ENCODE data around the gene KNCN. TPM values are rescaled to one million over a fixed set of nuclear protein-coding genes. Genes with fewer than 3 reads are reported as not detected.

KNCN gene
- total RNA-seq, 1 donor from 2014 or later, result not detected

DNA sequence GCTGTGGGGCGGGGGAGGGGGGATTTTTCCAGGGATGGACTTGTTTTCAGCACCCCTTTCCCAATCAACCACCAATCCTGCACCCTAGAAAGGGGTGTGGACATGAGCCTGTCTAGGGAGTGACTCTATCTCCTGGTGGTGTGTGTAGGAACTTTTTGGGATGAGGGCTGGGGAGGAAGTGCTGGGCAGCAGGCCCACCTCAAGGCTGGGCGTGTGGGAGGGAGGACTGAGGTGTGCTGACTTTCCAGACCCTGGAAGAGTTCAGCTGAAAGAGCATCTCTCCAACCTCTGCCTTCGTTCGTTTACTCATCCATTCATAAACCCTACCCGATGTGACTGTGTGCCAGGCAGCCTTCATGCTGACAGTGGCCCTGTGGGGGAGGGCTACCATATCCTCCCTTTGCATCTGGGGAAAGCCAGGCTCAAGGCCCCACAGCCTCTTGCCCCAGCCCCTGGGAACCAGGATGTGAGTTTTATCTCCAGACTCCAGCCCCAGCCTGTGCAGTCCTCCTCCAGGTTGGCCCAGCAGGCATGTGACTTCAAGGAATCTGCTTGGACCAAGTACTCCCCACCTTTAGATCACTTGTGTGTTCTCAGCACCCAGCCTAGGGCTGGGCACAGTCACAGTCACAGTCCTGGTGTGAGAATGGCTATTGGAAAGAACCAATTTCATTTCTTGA is 6.7 kb downstream of the KNCN start:
- no peak for DNase-seq (ENCODE audit: low read depth in 2 of 2)

DNA sequence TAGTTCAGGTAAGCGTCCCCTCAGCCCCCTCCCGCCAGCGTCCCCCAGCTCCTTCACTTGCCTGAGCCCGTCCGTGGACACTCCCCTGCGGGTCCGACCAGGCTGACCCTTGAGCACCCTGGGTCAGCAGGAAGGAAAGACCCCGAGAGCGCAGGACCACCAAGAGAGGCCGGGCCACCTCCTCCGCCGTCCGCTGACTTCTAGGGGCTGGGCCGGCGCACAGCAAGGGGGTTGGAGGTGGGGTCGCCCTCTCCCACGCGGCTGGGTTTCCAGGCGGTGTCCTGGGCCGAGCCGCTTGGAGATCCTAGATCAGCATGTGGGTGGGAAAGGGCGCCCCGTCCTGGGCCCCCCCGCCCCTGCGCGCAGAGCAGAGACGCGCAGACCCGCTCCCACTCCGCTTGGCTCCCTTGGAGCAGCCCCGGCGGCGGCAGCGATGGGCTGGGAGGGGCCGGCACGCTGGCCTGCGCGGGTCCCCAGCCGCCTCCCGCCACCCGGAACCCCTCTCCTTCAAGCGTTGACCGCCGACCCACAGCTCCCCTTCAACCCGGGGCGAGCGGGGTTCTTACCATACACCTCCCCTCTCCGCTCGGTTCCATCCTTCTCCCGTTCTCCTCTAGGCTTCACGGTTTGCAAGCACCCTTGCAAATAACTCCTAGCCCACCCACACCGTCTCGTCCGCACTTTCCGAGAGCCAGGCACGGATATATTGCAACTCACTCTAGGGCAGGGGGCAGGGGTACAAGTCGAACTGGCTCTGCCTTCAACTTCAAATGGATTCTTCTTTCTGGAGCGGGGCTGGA is 7.5 kb downstream of the KNCN start:
- no peak for DNase-seq (ENCODE audit: low read depth in 2 of 2)

DNA sequence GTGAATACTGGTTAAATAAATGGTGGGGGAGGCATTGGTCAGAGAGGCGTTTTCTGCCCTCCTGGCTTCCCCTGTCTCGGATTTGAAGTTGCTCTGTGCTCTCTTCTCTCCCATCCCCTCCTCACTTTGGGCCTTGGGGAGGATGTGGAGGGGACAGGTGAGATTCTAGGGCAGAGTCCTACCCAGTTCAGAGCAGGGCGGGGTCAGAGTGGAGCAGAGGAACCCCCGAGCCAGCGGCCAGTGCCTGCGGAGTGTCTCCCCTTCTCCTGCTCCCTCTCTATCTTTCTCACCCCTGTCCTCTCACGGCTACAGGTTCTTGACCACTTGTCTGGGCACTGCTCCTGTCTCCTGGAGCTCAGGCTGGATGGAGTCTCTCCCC is 8.1 kb downstream of the KNCN start:
- DNase-seq (ENCODE audit: low read depth in 2 of 2), result no peak

DNA sequence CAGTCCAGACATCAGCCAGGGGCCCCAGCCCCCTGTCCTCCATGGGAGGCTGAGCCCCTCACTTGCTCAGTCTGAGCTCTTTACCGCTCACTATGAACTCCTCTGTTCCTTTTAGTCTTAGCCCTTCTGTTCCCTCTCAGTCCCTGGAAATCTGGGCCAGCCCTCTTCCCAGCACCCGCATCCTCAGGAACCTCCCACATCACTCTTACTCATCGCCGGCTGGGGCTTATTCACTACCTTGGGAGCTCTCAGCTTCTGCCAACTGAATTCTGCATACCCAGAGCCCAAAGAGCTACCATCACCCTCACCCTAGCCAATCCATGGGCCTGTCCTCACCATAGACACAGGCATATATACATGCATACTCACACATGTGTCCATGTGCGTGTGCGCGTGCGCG is 11.5 kb downstream of the KNCN start:
- DNase-seq (ENCODE audit: low read depth in 2 of 2), result no peak

DNA sequence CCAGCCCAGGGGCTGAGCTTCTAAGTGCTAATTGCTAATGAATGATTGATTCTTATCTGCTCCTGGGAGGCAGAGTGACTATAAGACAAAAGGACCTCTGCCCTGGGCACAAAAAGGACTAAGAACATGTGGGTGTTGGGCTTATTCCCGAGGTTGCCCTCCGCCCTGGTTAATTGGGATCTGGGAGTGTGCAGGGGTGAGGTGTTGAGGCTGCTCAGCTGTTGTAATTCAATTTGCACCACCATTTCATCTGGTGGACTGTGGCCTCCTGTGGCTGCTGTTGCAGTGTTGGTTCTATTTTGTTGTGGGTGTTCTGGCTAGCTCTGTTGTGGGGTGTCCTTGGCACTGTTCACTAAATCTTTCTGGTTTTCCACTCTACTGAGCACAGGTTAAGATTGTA is 13.3 kb downstream of the KNCN start:
- no peak for DNase-seq (ENCODE audit: low read depth in 2 of 2)

DNA sequence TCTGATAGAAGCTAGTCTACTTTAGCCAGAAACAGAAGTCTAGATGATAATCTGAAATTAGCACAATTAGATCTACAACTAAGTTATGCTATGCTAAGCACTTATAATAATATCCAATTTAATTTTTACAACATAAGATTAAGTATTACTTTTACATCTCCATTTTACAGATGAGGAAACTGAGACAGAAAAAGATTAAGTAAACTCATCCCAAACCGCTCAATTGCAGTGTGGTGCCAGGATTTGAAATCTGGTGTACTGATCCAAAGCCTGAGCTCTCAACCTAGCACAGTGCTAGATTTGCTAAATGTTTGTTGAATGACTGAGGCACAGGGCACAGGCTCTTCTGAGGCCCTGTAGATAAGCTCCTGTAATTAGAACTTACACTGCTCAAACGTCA is 13.8 kb downstream of the KNCN start:
- DNase-seq (ENCODE audit: low read depth in 2 of 2), result no peak

DNA sequence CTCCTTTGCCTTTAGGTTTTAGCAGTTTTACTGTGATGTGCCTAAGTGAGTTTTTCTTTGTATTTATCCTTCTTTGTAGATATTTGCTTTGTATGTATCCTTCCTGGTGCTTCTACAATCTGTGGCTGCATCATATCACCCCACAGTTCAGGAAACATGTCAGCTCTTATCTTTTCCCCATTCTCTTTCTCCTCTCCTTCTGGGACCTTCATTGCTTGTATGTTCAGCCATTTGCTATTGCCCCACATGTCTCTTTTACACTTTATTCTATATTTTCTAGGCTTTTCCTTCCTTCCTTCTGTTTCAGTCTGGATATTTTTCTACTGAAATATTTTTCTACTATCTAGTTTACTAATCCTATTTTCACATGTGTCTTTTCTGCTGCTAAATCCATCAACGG is 14.9 kb downstream of the KNCN start:
- DNase-seq (ENCODE audit: low read depth in 2 of 2), result no peak

DNA sequence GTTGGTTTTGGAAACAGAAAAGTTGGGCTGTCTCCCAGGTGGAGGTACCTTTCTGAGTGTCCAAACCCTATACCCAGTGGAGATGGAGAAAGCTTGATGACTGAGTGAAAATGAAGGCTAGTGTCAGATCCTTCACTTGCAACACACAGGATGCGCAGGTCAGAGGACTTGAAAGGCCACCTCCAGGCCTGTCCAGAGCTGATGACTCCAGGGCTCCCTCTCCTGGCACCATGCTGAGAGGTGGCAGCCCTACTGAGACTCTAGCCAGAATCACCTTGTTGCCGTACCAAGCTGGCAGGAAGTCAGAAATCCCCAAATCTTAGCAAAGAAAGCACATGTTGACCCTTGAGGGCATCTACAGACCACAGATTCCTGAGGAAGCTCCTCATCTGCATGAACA is 16.4 kb downstream of the KNCN start:
- peak in 1 of 2 donors; percentile 17 for DNase-seq (ENCODE audit: low read depth in 2 of 2)

DNA sequence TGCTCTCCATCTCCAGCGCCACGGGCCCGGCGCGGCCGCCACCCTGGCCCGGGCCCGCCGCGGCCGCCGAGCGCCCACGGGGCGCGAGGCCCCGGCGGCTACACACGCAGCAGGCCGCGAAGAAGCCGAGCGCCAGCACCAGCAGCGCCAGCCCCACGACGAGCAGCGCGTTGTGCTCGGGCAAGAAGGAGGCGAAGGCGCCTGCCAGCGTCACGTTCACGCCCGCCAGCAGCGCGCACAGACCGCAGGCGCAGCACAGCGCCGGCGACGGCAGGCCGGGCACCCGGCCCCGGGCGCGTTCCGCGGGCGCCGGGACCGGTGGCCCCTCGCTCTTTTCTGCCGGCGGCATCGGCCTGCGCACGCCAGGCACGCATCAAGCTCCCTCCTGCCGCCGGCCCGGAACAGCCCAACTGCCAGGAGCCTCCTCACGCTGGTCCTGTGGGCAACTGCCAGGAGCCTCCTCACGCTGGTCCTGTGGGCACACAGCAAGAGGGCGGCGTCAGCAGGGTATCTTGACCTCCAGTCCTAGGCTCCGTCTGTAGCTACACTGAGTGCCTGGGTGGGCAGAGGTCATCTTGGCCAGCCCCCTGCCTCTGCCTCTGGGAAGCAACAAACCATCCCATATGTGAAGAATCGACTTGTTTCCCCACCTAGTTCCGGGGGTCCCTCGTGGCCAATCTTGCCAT is 18.1 kb downstream of the KNCN start:
- DNase-seq (ENCODE audit: low read depth in 2 of 2), result peak in 1 of 2 donors; percentile 50

DNA sequence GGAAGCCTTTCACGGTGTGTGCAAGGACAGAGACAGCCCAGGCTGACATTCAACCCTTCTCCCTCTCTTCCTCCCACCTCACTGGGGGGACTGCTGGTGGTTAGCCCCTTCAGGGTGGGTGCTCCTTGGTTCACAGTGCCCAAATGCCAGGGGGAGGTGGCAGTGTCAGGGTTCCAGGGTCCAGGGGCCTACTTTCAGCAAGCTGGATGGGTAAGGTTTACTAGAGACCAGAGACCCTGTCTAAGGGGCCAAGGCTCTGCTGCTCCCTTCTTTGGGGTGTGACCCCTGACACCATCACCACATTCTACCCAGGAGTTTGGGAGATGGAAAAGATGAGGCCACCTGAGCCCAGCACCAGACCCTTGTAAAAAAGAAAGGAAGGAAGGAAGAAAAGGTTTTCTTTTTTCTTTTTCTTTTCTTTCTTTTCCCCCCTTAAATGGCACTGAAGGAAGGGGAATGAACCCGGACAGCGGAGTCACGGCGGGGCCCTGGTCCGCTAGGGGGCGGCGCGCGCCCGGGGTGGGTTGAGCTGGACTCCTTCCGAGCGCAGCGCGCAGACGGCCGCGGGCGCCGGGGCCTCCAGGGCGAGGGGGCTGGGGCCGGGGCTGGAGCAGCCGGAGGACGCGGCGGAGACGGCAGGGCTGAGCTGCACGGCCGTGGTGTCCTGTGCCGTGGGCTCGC is 18.8 kb downstream of the KNCN start:
- peak in 1 of 2 donors; percentile 66 for DNase-seq (ENCODE audit: low read depth in 2 of 2)

DNA sequence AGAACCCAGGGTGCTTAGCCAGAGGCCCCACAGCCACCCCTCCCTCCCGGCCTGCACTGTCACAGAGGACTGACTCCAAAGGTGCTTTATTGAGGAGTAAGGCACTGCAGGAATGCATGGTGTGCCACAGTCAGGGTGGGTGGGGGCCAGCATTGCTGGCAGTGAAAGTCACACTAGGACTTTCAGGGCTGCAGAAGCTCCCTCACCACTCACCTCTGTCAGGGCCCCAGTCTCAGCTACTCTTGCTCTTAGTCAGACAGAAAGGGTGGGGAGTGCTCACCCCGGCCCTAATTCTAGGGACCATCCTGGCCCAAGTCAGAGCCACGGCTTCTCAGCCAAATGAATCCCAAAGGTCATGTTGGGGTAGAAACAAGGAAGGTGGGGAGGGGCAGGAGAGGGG is 19.4 kb downstream of the KNCN start:
- no peak for DNase-seq (ENCODE audit: low read depth in 2 of 2)

DNA sequence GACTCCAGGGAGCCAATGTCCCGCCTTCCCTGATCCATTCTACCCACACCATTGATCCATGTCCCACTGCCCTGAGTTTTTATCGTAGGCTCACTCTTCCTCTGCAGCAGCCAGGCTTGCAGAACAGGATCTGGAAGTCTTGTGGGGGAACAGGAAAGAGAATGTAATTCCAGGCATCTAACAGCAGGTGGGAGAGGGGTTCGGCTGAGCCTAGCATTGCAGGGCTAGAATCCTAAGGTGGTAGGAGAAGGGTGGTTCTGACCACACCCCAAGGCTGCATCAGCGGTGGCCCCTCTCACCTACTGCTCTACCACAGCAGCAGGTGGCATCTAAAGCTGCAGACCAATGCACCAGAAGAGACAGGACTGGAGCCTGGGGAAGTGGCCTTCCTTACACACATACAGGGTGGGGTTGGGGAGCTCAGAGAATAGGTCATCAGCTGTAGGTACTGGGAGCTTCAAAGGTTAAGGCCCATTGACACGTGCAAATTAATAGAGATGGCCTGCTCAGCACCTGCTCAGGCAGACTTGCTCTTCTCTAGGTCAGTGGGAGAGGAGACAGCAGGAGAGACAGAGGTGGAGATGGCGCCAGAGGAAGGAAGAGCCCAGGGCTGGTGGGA is 20.5 kb downstream of the KNCN start:
- DNase-seq (ENCODE audit: low read depth in 2 of 2), result no peak

DNA sequence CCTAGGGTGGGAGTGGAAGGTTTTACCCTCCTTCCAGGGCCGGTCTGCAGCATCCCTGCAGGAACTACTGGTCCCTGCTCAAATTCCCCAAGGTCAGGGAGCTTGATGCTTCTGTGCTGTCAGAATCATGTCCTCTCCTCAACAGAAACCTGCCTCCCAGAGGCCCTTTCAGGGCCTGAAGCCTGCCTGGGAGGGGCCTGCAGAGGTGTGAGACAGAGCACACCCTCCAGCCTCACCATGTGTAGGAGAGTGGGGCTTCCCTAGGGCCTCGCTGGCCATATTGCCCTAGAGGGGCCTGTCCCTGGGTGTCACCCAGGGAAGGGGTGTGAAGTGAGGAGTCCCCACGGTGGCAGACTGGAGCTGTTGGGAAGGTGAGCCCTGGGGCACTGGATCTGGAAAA is 21.1 kb downstream of the KNCN start:
- no peak for DNase-seq (ENCODE audit: low read depth in 2 of 2)

DNA sequence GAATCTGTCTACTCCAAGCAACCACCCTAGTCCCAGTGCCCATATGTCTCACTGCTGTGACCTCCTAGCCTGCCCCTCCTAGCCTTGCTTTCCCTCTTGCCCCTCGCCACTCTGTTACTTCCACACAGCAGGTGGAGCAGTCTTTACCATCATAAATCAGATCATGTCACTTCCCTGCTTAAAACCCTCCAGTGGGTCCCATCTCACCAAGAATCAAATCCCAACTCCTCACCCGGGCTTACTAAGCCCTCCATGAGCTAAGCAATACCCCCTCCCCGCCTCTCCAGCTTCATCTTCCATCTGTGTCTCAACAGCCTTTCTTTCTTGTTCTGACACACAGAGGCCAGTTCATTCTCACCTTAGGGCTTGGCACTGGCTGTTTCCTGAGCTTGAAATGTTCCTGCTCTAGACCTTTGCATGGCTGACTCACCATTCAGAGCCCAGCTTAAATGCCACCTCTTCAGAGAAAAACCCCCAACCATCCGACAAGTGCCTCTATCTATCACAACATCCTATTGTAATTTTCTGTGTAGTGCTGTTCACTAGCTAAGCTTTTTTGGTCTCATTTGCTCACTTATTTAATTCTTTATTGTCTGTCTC is 22.3 kb downstream of the KNCN start:
- no peak for DNase-seq (ENCODE audit: low read depth in 2 of 2)

DNA sequence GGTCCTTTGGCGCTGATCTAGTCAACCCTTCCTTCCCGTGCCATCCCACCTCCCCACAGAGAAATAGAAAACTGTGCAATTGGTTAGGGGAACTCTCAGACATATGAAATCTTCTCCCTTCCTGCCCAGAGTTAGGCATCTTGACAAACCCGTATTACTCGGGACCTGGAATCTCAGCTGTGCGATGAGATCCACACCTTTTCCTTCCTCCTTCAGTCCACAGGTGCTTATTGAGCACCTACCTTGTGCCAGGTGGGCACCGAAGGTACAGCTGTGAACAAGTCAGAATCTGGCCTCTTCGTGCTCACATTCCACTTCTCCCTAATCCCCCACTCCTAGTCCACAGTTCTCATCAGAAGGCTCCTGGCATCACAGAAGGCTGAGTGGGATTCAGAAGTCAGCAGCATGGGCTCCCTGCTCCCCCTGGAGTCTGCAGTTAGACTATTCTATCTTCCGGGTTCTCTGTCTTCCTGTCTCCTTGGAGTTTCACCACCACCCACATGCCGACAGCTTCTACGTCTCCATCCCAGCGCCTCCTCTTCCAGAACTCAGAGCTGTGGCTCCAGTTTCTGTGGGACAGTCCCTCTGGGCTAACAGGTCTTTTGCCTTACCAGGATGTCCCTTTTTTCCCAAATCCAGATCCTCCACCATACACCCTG is 23.0 kb downstream of the KNCN start:
- no peak for DNase-seq (ENCODE audit: low read depth in 2 of 2)

DNA sequence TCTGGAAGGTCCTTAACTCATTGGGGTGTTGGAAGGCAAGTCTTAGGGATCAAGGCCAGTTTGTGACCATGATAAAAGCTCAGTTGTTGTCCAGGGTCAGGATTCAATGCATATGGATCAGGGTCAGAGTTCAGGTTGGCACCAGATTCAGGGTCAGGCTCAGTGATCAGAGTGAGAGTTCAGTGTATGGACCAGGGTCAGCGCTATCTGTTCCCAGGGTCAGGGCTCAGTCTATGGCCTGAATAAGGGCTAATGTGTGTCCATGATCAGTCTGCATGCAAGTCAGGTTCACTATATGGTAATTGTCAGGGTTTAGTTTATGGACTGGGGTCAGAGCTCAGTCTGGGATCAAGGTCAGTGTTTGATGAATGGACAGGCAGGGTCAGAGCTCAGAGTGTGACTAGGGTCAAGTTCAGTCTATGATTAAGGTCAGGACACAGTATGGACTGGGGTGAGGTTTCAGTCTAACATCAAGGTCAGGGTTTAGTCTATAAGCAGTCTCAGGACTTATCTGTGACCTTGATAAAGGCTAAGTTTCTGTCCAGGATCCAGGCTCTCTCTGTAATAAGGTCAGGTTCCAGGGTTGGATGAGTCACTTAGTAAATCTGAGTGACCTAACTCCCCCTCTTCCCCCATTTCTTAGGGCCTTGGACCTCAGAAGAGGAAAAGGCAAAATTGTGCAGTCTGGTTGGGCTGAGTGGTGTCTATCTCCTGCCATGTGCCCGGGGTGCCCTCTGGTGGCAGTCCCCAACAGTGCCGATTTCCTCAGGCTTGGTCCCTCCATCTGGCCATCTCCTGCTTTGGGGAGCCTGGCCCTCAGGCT is 23.8 kb downstream of the KNCN start:
- peak; percentile 31 to 66 for DNase-seq (ENCODE audit: low read depth in 2 of 2)

DNA sequence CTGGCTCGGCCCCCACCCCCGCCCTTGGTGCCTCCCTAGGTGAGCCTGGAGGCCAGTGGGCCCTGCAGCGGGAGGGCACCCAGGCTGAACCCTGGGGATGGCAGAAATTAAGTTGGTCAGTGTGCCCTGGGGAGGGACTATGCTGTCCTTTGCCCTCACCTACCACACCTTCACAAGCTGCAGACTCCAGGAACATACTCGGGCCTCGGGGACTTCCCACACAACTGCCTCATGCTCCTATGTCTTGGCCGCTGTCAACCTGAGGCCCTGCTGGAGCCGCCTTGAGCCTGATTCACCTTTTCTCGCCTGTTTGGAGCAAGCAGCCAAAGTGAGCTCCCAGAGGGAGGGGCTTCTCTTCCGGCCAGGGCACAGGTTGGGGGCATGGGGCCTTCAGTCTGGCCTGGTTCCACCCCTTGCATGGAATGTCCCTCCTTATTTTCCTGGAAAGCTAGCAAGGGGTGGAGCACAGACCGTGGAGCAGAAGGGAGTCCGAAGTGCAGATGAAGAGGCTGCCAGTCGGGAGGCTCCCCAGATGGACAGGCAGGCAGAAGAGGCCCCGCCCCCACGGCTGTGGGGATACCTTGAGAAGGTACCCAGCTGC is 24.7 kb downstream of the KNCN start:
- no peak for DNase-seq (ENCODE audit: low read depth in 2 of 2)

DNA sequence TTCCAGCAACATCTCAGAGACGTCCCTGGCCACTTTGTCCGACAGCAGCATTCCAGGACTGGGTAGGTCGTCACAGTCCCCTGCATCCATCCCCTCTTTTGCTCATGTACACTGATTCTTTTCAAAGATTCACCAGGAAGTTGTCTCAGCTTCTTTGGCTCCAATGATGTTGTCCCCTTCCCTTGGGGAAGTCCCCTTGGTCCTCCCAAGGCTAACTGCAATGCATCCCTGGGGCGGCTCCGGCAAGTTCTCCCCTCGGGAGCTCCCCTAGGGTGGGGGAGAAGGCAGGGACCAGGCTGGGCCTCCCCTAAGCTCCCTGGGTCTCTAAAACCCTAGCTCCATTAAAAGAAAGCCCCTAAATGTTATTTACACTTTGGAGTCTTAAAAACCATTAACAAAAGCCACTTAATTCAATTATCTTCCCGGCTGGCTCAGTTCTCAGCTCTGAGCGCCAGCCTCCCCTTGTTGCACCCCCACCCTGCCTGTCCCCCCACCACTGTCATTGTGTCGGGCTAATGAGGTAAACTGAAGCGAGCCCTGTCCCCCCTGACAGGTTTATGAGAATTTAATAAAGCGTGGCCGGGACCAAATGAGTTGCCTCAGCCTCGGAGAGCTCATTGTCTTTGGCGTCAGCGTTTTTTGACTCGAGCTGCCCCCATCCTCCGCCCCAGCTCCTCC is 25.3 kb downstream of the KNCN start:
- DNase-seq (ENCODE audit: low read depth in 2 of 2), result no peak
